H9 (cell line): ENCODE data around the gene ADGRL2. TPM values are rescaled to one million over a fixed set of nuclear protein-coding genes. Genes with fewer than 3 reads are reported as not detected.

Source experiments
- DNase-seq: peaks from one replicate; pipeline ENCODE4 v3.0.0-alpha.2; 2017
- H2AFZ ChIP-seq: one replicate; pipeline ENCODE4 v1.6.1; 2013; ENCODE audit warnings: mild to moderate bottlenecking, low read length, control low read depth, moderate library complexity
- H2AK5ac ChIP-seq: 2 replicates; pipeline ENCODE4 v1.6.1; 2013; ENCODE audit warnings: low read length, control low read depth, mixed read lengths; ENCODE audit not compliant: insufficient read length
- H2BK120ac ChIP-seq: one replicate; pipeline ENCODE4 v1.6.1; 2013; ENCODE audit warnings: low read depth, mild to moderate bottlenecking, low read length, control low read depth, inconsistent platforms; ENCODE audit not compliant: poor library complexity, severe bottlenecking
- H2BK12ac ChIP-seq: 2 replicates; pipeline ENCODE4 v1.6.1; 2013; ENCODE audit warnings: low read length, control low read depth, mixed read lengths, low read depth; ENCODE audit not compliant: insufficient read length
- H2BK15ac ChIP-seq: 2 replicates; pipeline ENCODE4 v1.6.1; 2013; ENCODE audit warnings: low read depth, low read length, control low read depth
- H2BK20ac ChIP-seq: one replicate; pipeline ENCODE4 v1.6.1; 2013; ENCODE audit warnings: low read depth, mild to moderate bottlenecking, low read length, control low read depth, inconsistent platforms; ENCODE audit not compliant: poor library complexity, severe bottlenecking
- H2BK5ac ChIP-seq: 2 replicates; pipeline ENCODE4 v1.6.1; 2013; ENCODE audit warnings: low read length, control low read depth, mixed read lengths; ENCODE audit not compliant: insufficient read length
- H3K14ac ChIP-seq: 2 replicates; pipeline ENCODE4 v1.6.1; 2013; ENCODE audit warnings: low read length, control low read depth; ENCODE audit not compliant: insufficient read depth
- H3K18ac ChIP-seq: 2 replicates; pipeline ENCODE4 v1.6.1; 2013; ENCODE audit warnings: low read depth, mild to moderate bottlenecking, mixed read lengths, low read length, control low read depth; ENCODE audit not compliant: insufficient read length
- H3K23ac ChIP-seq: 2 replicates; pipeline ENCODE4 v1.6.1; 2013; ENCODE audit warnings: low read length, control low read depth, mixed read lengths, low read depth; ENCODE audit not compliant: insufficient read length
- H3K23me2 ChIP-seq: 2 replicates; pipeline ENCODE4 v1.6.1; 2013; ENCODE audit warnings: low read depth, mild to moderate bottlenecking, mixed read lengths, low read length, control low read depth; ENCODE audit not compliant: insufficient read length, poor library complexity, severe bottlenecking
- H3K27ac ChIP-seq: 2 replicates; pipeline ENCODE4 v1.5.1; 2013; ENCODE audit warnings: low read length, control low read depth, mixed read lengths, low read depth; ENCODE audit not compliant: insufficient read length
- H3K27me3 ChIP-seq: 2 replicates; pipeline ENCODE4 v1.6.1; 2013; ENCODE audit warnings: low read length, control low read depth, inconsistent platforms; ENCODE audit not compliant: insufficient read depth
- H3K4ac ChIP-seq: 2 replicates; pipeline ENCODE4 v1.6.1; 2013; ENCODE audit warnings: low read depth, mild to moderate bottlenecking, control low read depth, inconsistent platforms, low read length, moderate library complexity
- H3K4me1 ChIP-seq: 2 replicates; pipeline ENCODE4 v1.6.1; 2013; ENCODE audit warnings: low read length, control low read depth, inconsistent platforms; ENCODE audit not compliant: insufficient read depth
- H3K4me2 ChIP-seq: 2 replicates; pipeline ENCODE4 v1.6.1; 2013; ENCODE audit warnings: low read length, control low read depth, mixed read lengths; ENCODE audit not compliant: insufficient read length, insufficient read depth
- H3K56ac ChIP-seq: 2 replicates; pipeline ENCODE4 v1.6.1; 2013; ENCODE audit warnings: low read depth, mild to moderate bottlenecking, mixed read lengths, low read length, control low read depth; ENCODE audit not compliant: insufficient read length
- H3K79me1 ChIP-seq: 2 replicates; pipeline ENCODE4 v1.6.1; 2013; ENCODE audit warnings: low read depth, mild to moderate bottlenecking, moderate library complexity, low read length, control low read depth, inconsistent platforms; ENCODE audit not compliant: insufficient read depth, poor library complexity, severe bottlenecking
- H3K79me2 ChIP-seq: 2 replicates; pipeline ENCODE4 v1.6.1; 2013; ENCODE audit warnings: low read length, control low read depth, inconsistent platforms; ENCODE audit not compliant: insufficient read depth
- H3K9ac ChIP-seq: 2 replicates; pipeline ENCODE4 v1.6.1; 2013; ENCODE audit warnings: low read length, control low read depth, mixed read lengths; ENCODE audit not compliant: insufficient read length; ENCODE audit errors: extremely low read depth
- H3K9me3 ChIP-seq: one replicate; pipeline ENCODE4 v1.6.1; 2013; ENCODE audit warnings: low read depth, low read length, inconsistent platforms; ENCODE audit not compliant: control insufficient read depth
- H3T11ph ChIP-seq: one replicate; pipeline ENCODE4 v1.6.1; 2013; ENCODE audit warnings: mild to moderate bottlenecking, low read length, control low read depth, inconsistent platforms
- H4K20me1 ChIP-seq: one replicate; pipeline ENCODE4 v1.6.1; 2013; ENCODE audit not compliant: control insufficient read depth, insufficient read length, insufficient read depth
- H4K5ac ChIP-seq: 2 replicates; pipeline ENCODE4 v1.6.1; 2013; ENCODE audit warnings: low read depth, mild to moderate bottlenecking, mixed read lengths, low read length, control low read depth; ENCODE audit not compliant: insufficient read length
- H4K8ac ChIP-seq: replicated peaks from 2 replicates; pipeline ENCODE4 v1.6.1; 2013; ENCODE audit warnings: low read length, control low read depth, mixed read lengths, low read depth; ENCODE audit not compliant: insufficient read length
- H4K91ac ChIP-seq: 2 replicates; pipeline ENCODE4 v1.6.1; 2013; ENCODE audit warnings: low read depth, mild to moderate bottlenecking, moderate library complexity, mixed read lengths, low read length, control low read depth; ENCODE audit not compliant: insufficient read length
- H3K27ac Mint-ChIP-seq, 3 experiments: 2 replicates in 2 of 3; 3 replicates in 1 of 3; pipeline ENCODE4 v1.8.0; 2020 to 2021; ENCODE audit warnings: mixed read lengths in 3 of 3, mild to moderate bottlenecking in 1 of 3, moderate library complexity in 1 of 3
- H3K27me3 Mint-ChIP-seq: 2 replicates; pipeline ENCODE4 v1.8.0; 2021; ENCODE audit warnings: low read depth, mild to moderate bottlenecking, moderate library complexity, mixed read lengths
- H3K36me3 Mint-ChIP-seq, 3 experiments: 2 replicates in 2 of 3; 3 replicates in 1 of 3; pipeline ENCODE4 v1.8.0; 2020 to 2021; ENCODE audit warnings: low read depth in 3 of 3, mixed read lengths in 3 of 3; ENCODE audit not compliant: insufficient read depth in 1 of 3
- H3K4me1 Mint-ChIP-seq, 2 experiments: 2 replicates each; pipeline ENCODE4 v1.8.0; 2020; ENCODE audit warnings: mixed read lengths in 2 of 2
- H3K4me3 Mint-ChIP-seq, 2 experiments: 2 replicates in 1 of 2; 3 replicates in 1 of 2; pipeline ENCODE4 v1.8.0; 2020 to 2021; ENCODE audit warnings: mild to moderate bottlenecking in 2 of 2, mixed read lengths in 2 of 2, moderate library complexity in 1 of 2
- H3K9me3 Mint-ChIP-seq, 2 experiments: 2 replicates in 1 of 2; 3 replicates in 1 of 2; pipeline ENCODE4 v1.8.0; 2020; ENCODE audit warnings: mild to moderate bottlenecking in 2 of 2, mixed read lengths in 2 of 2, moderate library complexity in 1 of 2
- CTCF ChIP-seq: fragments of 200-600 bp; sonication (generic); conservative IDR thresholded peaks from 3 replicates; pipeline ENCODE4 v1.8.0; 2021; ENCODE audit warnings: antibody characterized with exemption, mild to moderate bottlenecking
- WGBS: extraction: QIAGEN DNeasy Blood & Tissue Kit; methylation state at CpG from one replicate; pipeline ENCODE4 v1.1.7; 2013; ENCODE audit warnings: missing lambda C conversion rate, low lambda C conversion rate, mixed read lengths; ENCODE audit not compliant: insufficient read length; ENCODE audit errors: extremely low coverage; 5-methylcytosine and 5-hydroxymethylcytosine counted together
- total RNA-seq: library from RNA; stranded (reverse); gene quantifications from 2 replicates; pipeline ENCODE4 v1.2.1, GENCODE V29; 2021

Gene ADGRL2
- total RNA-seq, 1 experiment from 2014 or later = 119 TPM

- Histone ChIP-seq H3K23ac (no peak overlapping the region), H3K56ac (no peak overlapping the region), H3K9me3 (no peaks in the 10 kb centered on the region), H3K27me3 (no peaks in the 10 kb centered on the region), H2AFZ (no peak overlapping the region), H3K18ac (no peak overlapping the region), H4K5ac (no peak overlapping the region), H3K79me1 (no peaks in the 10 kb centered on the region), H2BK12ac (no peak overlapping the region), H4K20me1 (no peaks in the 10 kb centered on the region), H2AK5ac (no peak overlapping the region), H3T11ph (no peak overlapping the region), H3K9ac (no peak overlapping the region), H2BK120ac (no peak overlapping the region), H3K23me2 (no peaks in the 10 kb centered on the region), H3K79me2 (peaks cover 2% of the 10 kb centered on the region; the same call in 1 of the 2 replicates), H3K4ac (no peak overlapping the region), H4K91ac (no peak overlapping the region), H3K27ac (no peak overlapping the region), H4K8ac (no peak overlapping the region), H3K4me2 (no peak overlapping the region), H3K14ac (no peak overlapping the region; the same call in 1 of the 2 replicates), H2BK5ac (no peak overlapping the region), H2BK15ac (no peak overlapping the region), H3K4me1 (no peaks in the 10 kb centered on the region; the same call in 1 of the 2 replicates), H2BK20ac (no peak overlapping the region)
- H3K9me3 Mint-ChIP-seq = peaks cover 4 to 6% of the 10 kb centered on the region in 2 experiments
- 100% methylated on average over 1 of the region's 3 CpGs for WGBS
- H3K27me3 Mint-ChIP-seq = no peaks in the 10 kb centered on the region
- peak overlapping the region in 1 of 3 experiments; percentile 52; a peak in 3 of 7 replicates for H3K27ac Mint-ChIP-seq
- TF ChIP-seq CTCF = no peak
- H3K36me3 Mint-ChIP-seq = peaks cover 12 to 14% (median 13%) of the 10 kb centered on the region in 3 experiments
- peaks cover 61 to 65% of the 10 kb centered on the region in 2 experiments for H3K4me1 Mint-ChIP-seq
- no peak overlapping the region for H3K4me3 Mint-ChIP-seq
- DNase-seq = no peak
These were observed 74.2 kb downstream of the ADGRL2 start for GRCh38 chr1:81874940-81875339.
